AG04450 (cell line): ENCODE results near the gene HNRNPH3. TPM values are rescaled to one million over a fixed set of nuclear protein-coding genes. Genes with fewer than 3 reads are reported as not detected.

Experiments
- CTCF ChIA-PET: fragments of 300-600, 350-600 bp; formaldehyde crosslinking; extraction: SDS; loops from one replicate; lab custom pipeline; 2022; ENCODE audit warnings: antibody characterized with exemption, inconsistent platforms; lab: Charles Lee
- POLR2A ChIA-PET: fragments of 350-600 bp; formaldehyde crosslinking; extraction: SDS; loops from one replicate; lab custom pipeline; 2021; ENCODE audit warnings: antibody characterized with exemption, inconsistent platforms; lab: Yijun Ruan, JAX
- DNase-seq: peaks from one replicate; pipeline ENCODE4 v3.0.0-alpha.2; 2011; ENCODE audit warnings: low read depth, low spot score
- H3K27ac ChIP-seq: one replicate; pipeline ENCODE4 v1.5.1; 2012; ENCODE audit warnings: low read depth, low read length, control low read depth
- H3K27me3 ChIP-seq: one replicate; pipeline ENCODE4 v1.6.0; 2012; ENCODE audit warnings: low read length; ENCODE audit not compliant: control insufficient read depth, insufficient read depth
- H3K4me3 ChIP-seq: 2 replicates; pipeline ENCODE4 v1.5.1; 2011; ENCODE audit warnings: mild to moderate bottlenecking, low read depth, low read length, control low read depth
- H3K9me3 ChIP-seq: 2 replicates; pipeline ENCODE4 v1.5.1; 2012; ENCODE audit warnings: low read length; ENCODE audit not compliant: control insufficient read depth, insufficient read depth
- polyA plus RNA-seq: library from polyadenylated mRNA; depleted of rRNA; stranded (reverse); fragments of >200 nt; gene quantifications from 2 replicates; pipeline ENCODE4 v1.2.3, GENCODE V29; 2011; rRNA removed
- TF ChIP-seq, protein P1 (sequence below): IDR thresholded peaks from 2 replicates; pipeline ENCODE4 v1.5.1; 2011; ENCODE audit warnings: low read depth, low read length, control low read depth, inconsistent platforms

The HNRNPH3 gene
- polyA plus RNA-seq, 1 experiment: 113 TPM

GRCh38 chr10:68371604-68372003, 39.7 kb downstream of the HNRNPH3 start:
- CTCF ChIA-PET: no interaction called here
- no peaks in the 10 kb centered on the region for H3K27me3 ChIP-seq
- POLR2A ChIA-PET: no interaction called here
- H3K4me3 ChIP-seq: no peak overlapping the region
- H3K27ac ChIP-seq: no peak overlapping the region
- H3K9me3 ChIP-seq: peaks cover 19% of the 10 kb centered on the region
- TF ChIP-seq, protein P1, sequence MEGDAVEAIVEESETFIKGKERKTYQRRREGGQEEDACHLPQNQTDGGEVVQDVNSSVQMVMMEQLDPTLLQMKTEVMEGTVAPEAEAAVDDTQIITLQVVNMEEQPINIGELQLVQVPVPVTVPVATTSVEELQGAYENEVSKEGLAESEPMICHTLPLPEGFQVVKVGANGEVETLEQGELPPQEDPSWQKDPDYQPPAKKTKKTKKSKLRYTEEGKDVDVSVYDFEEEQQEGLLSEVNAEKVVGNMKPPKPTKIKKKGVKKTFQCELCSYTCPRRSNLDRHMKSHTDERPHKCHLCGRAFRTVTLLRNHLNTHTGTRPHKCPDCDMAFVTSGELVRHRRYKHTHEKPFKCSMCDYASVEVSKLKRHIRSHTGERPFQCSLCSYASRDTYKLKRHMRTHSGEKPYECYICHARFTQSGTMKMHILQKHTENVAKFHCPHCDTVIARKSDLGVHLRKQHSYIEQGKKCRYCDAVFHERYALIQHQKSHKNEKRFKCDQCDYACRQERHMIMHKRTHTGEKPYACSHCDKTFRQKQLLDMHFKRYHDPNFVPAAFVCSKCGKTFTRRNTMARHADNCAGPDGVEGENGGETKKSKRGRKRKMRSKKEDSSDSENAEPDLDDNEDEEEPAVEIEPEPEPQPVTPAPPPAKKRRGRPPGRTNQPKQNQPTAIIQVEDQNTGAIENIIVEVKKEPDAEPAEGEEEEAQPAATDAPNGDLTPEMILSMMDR: no peak
- DNase-seq: no peak

- DNase-seq: no peak
- Histone ChIP-seq H3K4me3 (no peak overlapping the region), H3K9me3 (no peaks in the 10 kb centered on the region), H3K27ac (no peak overlapping the region), H3K27me3 (no peaks in the 10 kb centered on the region)
- POLR2A ChIA-PET: no interaction called here
- CTCF ChIA-PET: interaction anchor here (1.8 kb wide), 1 partner anchor 21 kb away, joined by 6 read pairs; the partner anchor contains the start of gene RUFY2
- TF ChIP-seq, protein P1: no peak
Measured at GRCh38 chr10:68385740-68386139, 53.9 kb downstream of the HNRNPH3 start.

Other genes with a start within 250 kb of the HNRNPH3 start
- 2.6 and 2.9 TPM in 2 replicates for gene MYPN, start 222.6 kb upstream of the HNRNPH3 start, polyA plus RNA-seq
- 0.06 TPM in 1 of 2 replicates, not detected in the other for gene ATOH7, start 100.0 kb upstream of the HNRNPH3 start, polyA plus RNA-seq
- gene PBLD, start 864 bp downstream of the HNRNPH3 start, polyA plus RNA-seq: 1.2 and 1.4 TPM in 2 replicates
- gene RUFY2, start 75.2 kb downstream of the HNRNPH3 start, polyA plus RNA-seq: 10.7 and 14.7 TPM in 2 replicates
- gene DNA2, start 139.9 kb downstream of the HNRNPH3 start, polyA plus RNA-seq: 1.6 and 2.5 TPM in 2 replicates
- 13.8 and 21.2 TPM in 2 replicates for gene SLC25A16, start 195.5 kb downstream of the HNRNPH3 start, polyA plus RNA-seq
- gene TET1, start 228.3 kb downstream of the HNRNPH3 start, polyA plus RNA-seq: 2.4 and 3.4 TPM in 2 replicates